ENCODE measurements around the gene POLR2J.
"Not testable (repeated sequence)": the region's sequence is repeated elsewhere in the genome, so short reads cannot be mapped to it uniquely, and the experiment has no call there.

- TF ChIP-seq CTCF (IDR thresholded peaks at IDR 0.05 in 4 of 5, conservative IDR thresholded peaks at IDR 0.05 in 1 of 5); POLR2A (IDR thresholded peaks at IDR 0.05): not testable (repeated sequence)
These were observed 15.3 kb upstream of the POLR2J start for GRCh38 chr7:102494026-102494425.

All from gastrocnemius medialis (tissue), 4 donors.